H9 (cell line): Measurements from ENCODE around the gene GBP3. TPM values are rescaled to one million over a fixed set of nuclear protein-coding genes. Genes with fewer than 3 reads are reported as not detected.

Source experiments
- DNase-seq: peaks from one replicate; pipeline ENCODE4 v3.0.0-alpha.2; 2017
- H2AFZ ChIP-seq: one replicate; pipeline ENCODE4 v1.6.1; 2013; ENCODE audit warnings: mild to moderate bottlenecking, low read length, control low read depth, moderate library complexity
- H2AK5ac ChIP-seq: 2 replicates; pipeline ENCODE4 v1.6.1; 2013; ENCODE audit warnings: low read length, control low read depth, mixed read lengths; ENCODE audit not compliant: insufficient read length
- H2BK120ac ChIP-seq: one replicate; pipeline ENCODE4 v1.6.1; 2013; ENCODE audit warnings: low read depth, mild to moderate bottlenecking, low read length, control low read depth, inconsistent platforms; ENCODE audit not compliant: poor library complexity, severe bottlenecking
- H2BK12ac ChIP-seq: 2 replicates; pipeline ENCODE4 v1.6.1; 2013; ENCODE audit warnings: low read length, control low read depth, mixed read lengths, low read depth; ENCODE audit not compliant: insufficient read length
- H2BK15ac ChIP-seq: 2 replicates; pipeline ENCODE4 v1.6.1; 2013; ENCODE audit warnings: low read depth, low read length, control low read depth
- H2BK20ac ChIP-seq: one replicate; pipeline ENCODE4 v1.6.1; 2013; ENCODE audit warnings: low read depth, mild to moderate bottlenecking, low read length, control low read depth, inconsistent platforms; ENCODE audit not compliant: poor library complexity, severe bottlenecking
- H2BK5ac ChIP-seq: 2 replicates; pipeline ENCODE4 v1.6.1; 2013; ENCODE audit warnings: low read length, control low read depth, mixed read lengths; ENCODE audit not compliant: insufficient read length
- H3K14ac ChIP-seq: 2 replicates; pipeline ENCODE4 v1.6.1; 2013; ENCODE audit warnings: low read length, control low read depth; ENCODE audit not compliant: insufficient read depth
- H3K18ac ChIP-seq: 2 replicates; pipeline ENCODE4 v1.6.1; 2013; ENCODE audit warnings: low read depth, mild to moderate bottlenecking, mixed read lengths, low read length, control low read depth; ENCODE audit not compliant: insufficient read length
- H3K23ac ChIP-seq: 2 replicates; pipeline ENCODE4 v1.6.1; 2013; ENCODE audit warnings: low read length, control low read depth, mixed read lengths, low read depth; ENCODE audit not compliant: insufficient read length
- H3K23me2 ChIP-seq: 2 replicates; pipeline ENCODE4 v1.6.1; 2013; ENCODE audit warnings: low read depth, mild to moderate bottlenecking, mixed read lengths, low read length, control low read depth; ENCODE audit not compliant: insufficient read length, poor library complexity, severe bottlenecking
- H3K27ac ChIP-seq: 2 replicates; pipeline ENCODE4 v1.5.1; 2013; ENCODE audit warnings: low read length, control low read depth, mixed read lengths, low read depth; ENCODE audit not compliant: insufficient read length
- H3K27me3 ChIP-seq: 2 replicates; pipeline ENCODE4 v1.6.1; 2013; ENCODE audit warnings: low read length, control low read depth, inconsistent platforms; ENCODE audit not compliant: insufficient read depth
- H3K4ac ChIP-seq: 2 replicates; pipeline ENCODE4 v1.6.1; 2013; ENCODE audit warnings: low read depth, mild to moderate bottlenecking, control low read depth, inconsistent platforms, low read length, moderate library complexity
- H3K4me1 ChIP-seq: 2 replicates; pipeline ENCODE4 v1.6.1; 2013; ENCODE audit warnings: low read length, control low read depth, inconsistent platforms; ENCODE audit not compliant: insufficient read depth
- H3K4me2 ChIP-seq: 2 replicates; pipeline ENCODE4 v1.6.1; 2013; ENCODE audit warnings: low read length, control low read depth, mixed read lengths; ENCODE audit not compliant: insufficient read length, insufficient read depth
- H3K56ac ChIP-seq: 2 replicates; pipeline ENCODE4 v1.6.1; 2013; ENCODE audit warnings: low read depth, mild to moderate bottlenecking, mixed read lengths, low read length, control low read depth; ENCODE audit not compliant: insufficient read length
- H3K79me1 ChIP-seq: 2 replicates; pipeline ENCODE4 v1.6.1; 2013; ENCODE audit warnings: low read depth, mild to moderate bottlenecking, moderate library complexity, low read length, control low read depth, inconsistent platforms; ENCODE audit not compliant: insufficient read depth, poor library complexity, severe bottlenecking
- H3K79me2 ChIP-seq: 2 replicates; pipeline ENCODE4 v1.6.1; 2013; ENCODE audit warnings: low read length, control low read depth, inconsistent platforms; ENCODE audit not compliant: insufficient read depth
- H3K9ac ChIP-seq: 2 replicates; pipeline ENCODE4 v1.6.1; 2013; ENCODE audit warnings: low read length, control low read depth, mixed read lengths; ENCODE audit not compliant: insufficient read length; ENCODE audit errors: extremely low read depth
- H3K9me3 ChIP-seq: one replicate; pipeline ENCODE4 v1.6.1; 2013; ENCODE audit warnings: low read depth, low read length, inconsistent platforms; ENCODE audit not compliant: control insufficient read depth
- H3T11ph ChIP-seq: one replicate; pipeline ENCODE4 v1.6.1; 2013; ENCODE audit warnings: mild to moderate bottlenecking, low read length, control low read depth, inconsistent platforms
- H4K20me1 ChIP-seq: one replicate; pipeline ENCODE4 v1.6.1; 2013; ENCODE audit not compliant: control insufficient read depth, insufficient read length, insufficient read depth
- H4K5ac ChIP-seq: 2 replicates; pipeline ENCODE4 v1.6.1; 2013; ENCODE audit warnings: low read depth, mild to moderate bottlenecking, mixed read lengths, low read length, control low read depth; ENCODE audit not compliant: insufficient read length
- H4K8ac ChIP-seq: replicated peaks from 2 replicates; pipeline ENCODE4 v1.6.1; 2013; ENCODE audit warnings: low read length, control low read depth, mixed read lengths, low read depth; ENCODE audit not compliant: insufficient read length
- H4K91ac ChIP-seq: 2 replicates; pipeline ENCODE4 v1.6.1; 2013; ENCODE audit warnings: low read depth, mild to moderate bottlenecking, moderate library complexity, mixed read lengths, low read length, control low read depth; ENCODE audit not compliant: insufficient read length
- H3K27ac Mint-ChIP-seq, 3 experiments: 2 replicates in 2 of 3; 3 replicates in 1 of 3; pipeline ENCODE4 v1.8.0; 2020 to 2021; ENCODE audit warnings: mixed read lengths in 3 of 3, mild to moderate bottlenecking in 1 of 3, moderate library complexity in 1 of 3
- H3K27me3 Mint-ChIP-seq: 2 replicates; pipeline ENCODE4 v1.8.0; 2021; ENCODE audit warnings: low read depth, mild to moderate bottlenecking, moderate library complexity, mixed read lengths
- H3K36me3 Mint-ChIP-seq, 3 experiments: 2 replicates in 2 of 3; 3 replicates in 1 of 3; pipeline ENCODE4 v1.8.0; 2020 to 2021; ENCODE audit warnings: low read depth in 3 of 3, mixed read lengths in 3 of 3; ENCODE audit not compliant: insufficient read depth in 1 of 3
- H3K4me1 Mint-ChIP-seq, 2 experiments: 2 replicates each; pipeline ENCODE4 v1.8.0; 2020; ENCODE audit warnings: mixed read lengths in 2 of 2
- H3K4me3 Mint-ChIP-seq, 2 experiments: 2 replicates in 1 of 2; 3 replicates in 1 of 2; pipeline ENCODE4 v1.8.0; 2020 to 2021; ENCODE audit warnings: mild to moderate bottlenecking in 2 of 2, mixed read lengths in 2 of 2, moderate library complexity in 1 of 2
- H3K9me3 Mint-ChIP-seq, 2 experiments: 2 replicates in 1 of 2; 3 replicates in 1 of 2; pipeline ENCODE4 v1.8.0; 2020; ENCODE audit warnings: mild to moderate bottlenecking in 2 of 2, mixed read lengths in 2 of 2, moderate library complexity in 1 of 2
- WGBS: extraction: QIAGEN DNeasy Blood & Tissue Kit; methylation state at CpG from one replicate; pipeline ENCODE4 v1.1.7; 2013; ENCODE audit warnings: missing lambda C conversion rate, low lambda C conversion rate, mixed read lengths; ENCODE audit not compliant: insufficient read length; ENCODE audit errors: extremely low coverage; 5-methylcytosine and 5-hydroxymethylcytosine counted together
- total RNA-seq: library from RNA; stranded (reverse); gene quantifications from 2 replicates; pipeline ENCODE4 v1.2.1, GENCODE V29; 2021
- TF ChIP-seq, protein P1 (sequence below): fragments of 200-600 bp; sonication (generic); conservative IDR thresholded peaks from 3 replicates; pipeline ENCODE4 v1.8.0; 2021; ENCODE audit warnings: antibody characterized with exemption, mild to moderate bottlenecking

The GBP3 gene
- total RNA-seq, 1 experiment from 2014 or later, result not detected

DNA sequence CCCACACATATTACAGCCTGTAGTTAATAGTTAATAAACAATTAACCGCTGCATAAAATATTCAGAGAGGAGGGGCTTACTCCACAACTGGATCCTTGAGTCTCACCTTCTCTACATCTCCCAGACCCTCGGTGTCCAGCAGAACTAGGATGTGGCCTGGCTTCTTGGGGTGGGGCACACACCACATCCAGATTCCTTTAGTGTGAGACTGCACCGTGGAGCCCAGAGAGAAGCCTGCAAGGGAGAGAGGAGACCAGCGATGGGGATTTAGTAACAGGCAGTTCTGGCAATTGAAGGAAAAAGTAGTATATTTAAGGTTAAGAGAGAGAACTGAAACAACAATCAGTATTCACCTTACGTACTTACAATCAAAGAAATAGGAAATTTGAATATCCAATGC, 37.4 kb upstream of the GBP3 start:
- WGBS, result no CpG with 5 or more reads among the region's 5 CpGs

More for the DNA sequence above, 37.4 kb upstream of the GBP3 start:
- Mint-ChIP-seq H3K4me1 (peaks cover 0 to 2% of the 10 kb centered on the region in 2 experiments; a peak in 1 of 4 replicates), H3K27me3 (no peaks in the 10 kb centered on the region; the same call in none of the 2 replicates), H3K9me3 (no peaks in the 10 kb centered on the region), H3K36me3 (no peaks in the 10 kb centered on the region), H3K27ac (peak overlapping the region in 1 of 3 experiments; percentile 29; a peak in 1 of 7 replicates), H3K4me3 (no peak overlapping the region)
- DNase-seq, result no peak
- no peaks in the 10 kb centered on the region for H3K27me3 ChIP-seq
- no peaks in the 10 kb centered on the region for H3K9me3 ChIP-seq
- no peak overlapping the region for H3K56ac ChIP-seq
- no peak overlapping the region for H3K23ac ChIP-seq
- no peak overlapping the region for H2BK5ac ChIP-seq
- H4K91ac ChIP-seq, result no peak overlapping the region
- no peak overlapping the region for H4K5ac ChIP-seq
- no peaks in the 10 kb centered on the region for H3K23me2 ChIP-seq
- no peaks in the 10 kb centered on the region for H3K79me1 ChIP-seq
- no peak overlapping the region for H3K27ac ChIP-seq
- H3K14ac ChIP-seq, result no peak overlapping the region
- H2BK20ac ChIP-seq, result no peak overlapping the region
- H3K4me1 ChIP-seq, result no peaks in the 10 kb centered on the region
- H2BK120ac ChIP-seq, result no peak overlapping the region
- H2BK15ac ChIP-seq, result no peak overlapping the region
- no peak overlapping the region for H3K4ac ChIP-seq
- H3K18ac ChIP-seq, result no peak overlapping the region
- H2AFZ ChIP-seq, result no peak overlapping the region
- no peak overlapping the region for H3K9ac ChIP-seq
- no peak overlapping the region for H4K8ac ChIP-seq
- TF ChIP-seq, protein P1, sequence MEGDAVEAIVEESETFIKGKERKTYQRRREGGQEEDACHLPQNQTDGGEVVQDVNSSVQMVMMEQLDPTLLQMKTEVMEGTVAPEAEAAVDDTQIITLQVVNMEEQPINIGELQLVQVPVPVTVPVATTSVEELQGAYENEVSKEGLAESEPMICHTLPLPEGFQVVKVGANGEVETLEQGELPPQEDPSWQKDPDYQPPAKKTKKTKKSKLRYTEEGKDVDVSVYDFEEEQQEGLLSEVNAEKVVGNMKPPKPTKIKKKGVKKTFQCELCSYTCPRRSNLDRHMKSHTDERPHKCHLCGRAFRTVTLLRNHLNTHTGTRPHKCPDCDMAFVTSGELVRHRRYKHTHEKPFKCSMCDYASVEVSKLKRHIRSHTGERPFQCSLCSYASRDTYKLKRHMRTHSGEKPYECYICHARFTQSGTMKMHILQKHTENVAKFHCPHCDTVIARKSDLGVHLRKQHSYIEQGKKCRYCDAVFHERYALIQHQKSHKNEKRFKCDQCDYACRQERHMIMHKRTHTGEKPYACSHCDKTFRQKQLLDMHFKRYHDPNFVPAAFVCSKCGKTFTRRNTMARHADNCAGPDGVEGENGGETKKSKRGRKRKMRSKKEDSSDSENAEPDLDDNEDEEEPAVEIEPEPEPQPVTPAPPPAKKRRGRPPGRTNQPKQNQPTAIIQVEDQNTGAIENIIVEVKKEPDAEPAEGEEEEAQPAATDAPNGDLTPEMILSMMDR, result no peak
- H3T11ph ChIP-seq, result no peak overlapping the region
- no peak overlapping the region for H2AK5ac ChIP-seq
- H4K20me1 ChIP-seq, result no peaks in the 10 kb centered on the region
- H3K79me2 ChIP-seq, result no peaks in the 10 kb centered on the region
- no peak overlapping the region for H3K4me2 ChIP-seq
- no peak overlapping the region for H2BK12ac ChIP-seq
